ENCODE results near the gene ZNF691.

DNA sequence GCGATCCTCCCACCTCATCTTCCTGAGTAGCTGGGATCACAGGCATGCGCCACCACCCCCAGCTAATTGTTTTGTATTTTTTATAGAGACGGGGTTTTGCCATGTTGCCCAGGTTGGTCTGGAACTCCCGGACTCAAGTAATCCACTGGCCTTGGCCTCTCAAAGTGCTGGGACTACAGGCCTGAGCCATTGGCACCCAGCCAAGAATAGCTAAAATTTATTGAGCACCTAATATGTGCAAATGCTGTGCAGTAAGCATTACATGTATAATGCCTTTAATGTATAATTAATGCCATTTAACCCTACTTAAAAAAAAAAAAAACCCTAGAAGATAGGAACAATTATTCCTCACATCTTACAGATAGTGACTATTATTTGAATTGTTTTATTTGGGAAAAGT lies 42.9 kb downstream of the ZNF691 start:
- TF ChIP-seq, protein P1, sequence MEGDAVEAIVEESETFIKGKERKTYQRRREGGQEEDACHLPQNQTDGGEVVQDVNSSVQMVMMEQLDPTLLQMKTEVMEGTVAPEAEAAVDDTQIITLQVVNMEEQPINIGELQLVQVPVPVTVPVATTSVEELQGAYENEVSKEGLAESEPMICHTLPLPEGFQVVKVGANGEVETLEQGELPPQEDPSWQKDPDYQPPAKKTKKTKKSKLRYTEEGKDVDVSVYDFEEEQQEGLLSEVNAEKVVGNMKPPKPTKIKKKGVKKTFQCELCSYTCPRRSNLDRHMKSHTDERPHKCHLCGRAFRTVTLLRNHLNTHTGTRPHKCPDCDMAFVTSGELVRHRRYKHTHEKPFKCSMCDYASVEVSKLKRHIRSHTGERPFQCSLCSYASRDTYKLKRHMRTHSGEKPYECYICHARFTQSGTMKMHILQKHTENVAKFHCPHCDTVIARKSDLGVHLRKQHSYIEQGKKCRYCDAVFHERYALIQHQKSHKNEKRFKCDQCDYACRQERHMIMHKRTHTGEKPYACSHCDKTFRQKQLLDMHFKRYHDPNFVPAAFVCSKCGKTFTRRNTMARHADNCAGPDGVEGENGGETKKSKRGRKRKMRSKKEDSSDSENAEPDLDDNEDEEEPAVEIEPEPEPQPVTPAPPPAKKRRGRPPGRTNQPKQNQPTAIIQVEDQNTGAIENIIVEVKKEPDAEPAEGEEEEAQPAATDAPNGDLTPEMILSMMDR (IDR thresholded peaks at IDR 0.05) = no peak
- no peak for TF ChIP-seq POLR2A (IDR thresholded peaks at IDR 0.05)

Data from body of pancreas (tissue), 4 donors.